HG02759 (cell line): Measurements from ENCODE around the gene ADGRF5.

Experiments used
- ATAC-seq: cut with Tn5 transposase; IDR thresholded peaks from one replicate; pipeline ENCODE4 v1.9.1; 2021; ENCODE audit warnings: mild to moderate bottlenecking, moderate library complexity; ENCODE audit not compliant: unreplicated experiment

Gene ADGRF5, protein sequence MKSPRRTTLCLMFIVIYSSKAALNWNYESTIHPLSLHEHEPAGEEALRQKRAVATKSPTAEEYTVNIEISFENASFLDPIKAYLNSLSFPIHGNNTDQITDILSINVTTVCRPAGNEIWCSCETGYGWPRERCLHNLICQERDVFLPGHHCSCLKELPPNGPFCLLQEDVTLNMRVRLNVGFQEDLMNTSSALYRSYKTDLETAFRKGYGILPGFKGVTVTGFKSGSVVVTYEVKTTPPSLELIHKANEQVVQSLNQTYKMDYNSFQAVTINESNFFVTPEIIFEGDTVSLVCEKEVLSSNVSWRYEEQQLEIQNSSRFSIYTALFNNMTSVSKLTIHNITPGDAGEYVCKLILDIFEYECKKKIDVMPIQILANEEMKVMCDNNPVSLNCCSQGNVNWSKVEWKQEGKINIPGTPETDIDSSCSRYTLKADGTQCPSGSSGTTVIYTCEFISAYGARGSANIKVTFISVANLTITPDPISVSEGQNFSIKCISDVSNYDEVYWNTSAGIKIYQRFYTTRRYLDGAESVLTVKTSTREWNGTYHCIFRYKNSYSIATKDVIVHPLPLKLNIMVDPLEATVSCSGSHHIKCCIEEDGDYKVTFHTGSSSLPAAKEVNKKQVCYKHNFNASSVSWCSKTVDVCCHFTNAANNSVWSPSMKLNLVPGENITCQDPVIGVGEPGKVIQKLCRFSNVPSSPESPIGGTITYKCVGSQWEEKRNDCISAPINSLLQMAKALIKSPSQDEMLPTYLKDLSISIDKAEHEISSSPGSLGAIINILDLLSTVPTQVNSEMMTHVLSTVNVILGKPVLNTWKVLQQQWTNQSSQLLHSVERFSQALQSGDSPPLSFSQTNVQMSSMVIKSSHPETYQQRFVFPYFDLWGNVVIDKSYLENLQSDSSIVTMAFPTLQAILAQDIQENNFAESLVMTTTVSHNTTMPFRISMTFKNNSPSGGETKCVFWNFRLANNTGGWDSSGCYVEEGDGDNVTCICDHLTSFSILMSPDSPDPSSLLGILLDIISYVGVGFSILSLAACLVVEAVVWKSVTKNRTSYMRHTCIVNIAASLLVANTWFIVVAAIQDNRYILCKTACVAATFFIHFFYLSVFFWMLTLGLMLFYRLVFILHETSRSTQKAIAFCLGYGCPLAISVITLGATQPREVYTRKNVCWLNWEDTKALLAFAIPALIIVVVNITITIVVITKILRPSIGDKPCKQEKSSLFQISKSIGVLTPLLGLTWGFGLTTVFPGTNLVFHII (N-terminal part only)

DNA sequence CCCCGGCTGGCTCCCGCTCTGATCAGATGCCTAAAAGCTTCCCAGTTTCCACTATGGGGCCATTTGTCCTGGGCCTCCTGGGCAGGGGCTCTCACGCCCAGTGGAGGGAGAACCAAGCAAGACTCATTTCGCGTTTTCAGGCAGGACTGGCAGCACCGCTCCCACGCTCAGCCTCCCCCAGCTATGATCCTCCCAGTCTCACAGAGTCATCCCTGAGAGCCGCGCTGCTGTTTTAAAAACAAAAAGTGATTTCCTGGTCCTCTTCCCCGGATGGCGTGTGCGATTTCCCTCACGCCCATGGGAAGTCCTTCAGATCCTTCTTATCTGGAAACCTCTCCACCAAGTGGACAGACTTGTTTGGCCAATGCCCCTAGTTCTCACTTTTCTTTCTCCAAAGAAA lies at the start of gene ADGRF5:
ADGRF5 (minus strand) TSS at position 208 of the 400 bp plus-strand sequence. CDS start 15,176 bp downstream, outside the sequence.
- ATAC-seq = no peak

DNA sequence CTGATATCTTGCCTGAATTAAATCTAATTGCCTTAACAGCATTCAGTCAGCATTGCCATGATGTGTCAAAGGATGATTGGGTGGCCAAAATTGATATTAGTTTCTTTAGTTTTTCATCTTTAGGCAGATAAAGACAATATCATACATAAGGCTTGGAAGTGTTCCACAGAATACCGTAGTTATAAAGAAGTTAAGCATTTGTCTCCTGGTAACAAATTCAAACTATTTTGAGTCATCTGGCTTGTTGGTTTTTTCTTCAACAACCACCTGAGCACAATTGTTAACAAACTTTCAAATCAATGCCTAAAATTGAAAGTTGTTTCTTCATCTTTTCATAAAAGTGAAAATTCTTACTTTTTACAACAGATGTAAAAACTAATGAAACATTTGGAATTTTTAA lies 47.5 kb upstream of the ADGRF5 start:
- no peak for ATAC-seq

DNA sequence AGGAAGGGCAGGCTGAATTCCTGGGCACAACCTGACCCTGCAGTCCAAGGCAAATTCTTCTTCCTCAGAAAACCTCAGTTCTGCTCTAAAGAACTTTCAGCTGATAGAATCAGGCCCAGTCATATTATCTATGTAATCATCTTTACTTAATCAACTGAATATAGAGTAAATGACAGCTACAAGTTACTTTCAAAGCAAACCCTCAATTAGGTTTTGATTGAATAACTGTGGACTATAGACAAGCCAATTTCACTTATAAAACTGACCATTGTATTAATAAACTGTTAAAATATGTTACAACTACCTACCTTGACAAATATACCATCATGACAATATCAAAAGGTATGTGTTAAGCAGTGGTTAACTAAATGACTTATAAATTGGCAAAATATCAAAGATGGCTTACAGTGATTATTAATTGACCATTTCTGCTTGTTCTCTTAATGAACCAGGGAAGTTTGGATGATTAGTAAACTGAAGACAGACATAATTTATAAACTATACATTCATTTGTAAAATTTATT lies 46.1 kb upstream of the ADGRF5 start:
- no peak for ATAC-seq

DNA sequence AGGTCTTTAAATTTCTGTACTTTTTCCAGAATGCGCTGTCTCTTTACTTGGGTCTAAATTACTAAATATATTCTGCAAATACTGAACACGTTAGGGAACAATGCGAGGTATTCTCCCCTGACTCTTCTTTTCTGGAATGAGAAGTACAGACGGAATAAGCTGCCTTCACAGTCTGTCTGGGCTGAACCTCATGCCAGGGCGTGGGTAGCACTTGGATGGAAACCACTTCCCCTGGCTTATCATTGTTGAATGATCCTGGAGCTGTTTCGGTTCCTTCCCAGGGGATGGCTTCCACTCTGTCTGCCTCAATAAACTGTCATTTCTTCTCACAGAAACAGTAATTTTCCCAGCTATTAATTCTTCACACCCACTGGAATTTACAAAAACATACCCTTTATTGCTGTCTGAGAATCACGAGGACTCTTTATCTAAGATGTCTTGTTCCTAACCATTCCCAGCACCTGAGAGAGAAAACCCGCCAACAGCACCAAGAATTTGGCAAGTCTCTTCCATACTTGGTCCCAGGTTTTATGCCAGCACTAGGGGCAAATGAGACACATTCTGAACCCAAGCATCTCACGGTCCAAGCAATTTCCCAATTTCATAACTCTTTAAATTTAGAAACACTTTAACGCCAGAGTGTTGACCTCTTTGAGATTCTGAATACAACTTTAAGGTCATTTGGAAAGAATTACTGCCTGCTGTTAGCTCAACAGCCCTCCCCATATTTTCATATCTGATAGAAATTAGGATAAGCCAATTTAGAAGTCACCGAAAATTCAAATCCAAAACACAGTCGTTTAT lies 43.2 kb upstream of the ADGRF5 start:
- ATAC-seq = no peak

DNA sequence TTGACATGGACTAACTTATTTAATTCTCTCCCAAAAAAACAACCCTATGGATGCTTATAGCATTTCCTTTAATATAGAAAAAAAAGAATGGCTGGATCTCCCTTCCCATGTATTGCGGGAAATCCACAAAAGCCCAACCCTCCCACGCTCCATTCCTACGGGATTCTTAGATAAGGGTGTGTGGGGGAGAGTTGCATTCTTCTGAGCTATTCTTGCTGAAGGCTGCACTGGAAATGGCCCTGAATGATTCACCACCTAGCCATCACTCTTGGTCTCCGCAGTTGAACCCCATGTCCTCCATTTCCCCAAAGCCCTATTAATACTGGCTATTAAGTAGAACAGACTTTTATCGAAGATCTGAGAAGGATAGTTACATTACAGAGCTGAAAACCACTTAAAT lies 41.9 kb upstream of the ADGRF5 start:
- ATAC-seq = no peak

DNA sequence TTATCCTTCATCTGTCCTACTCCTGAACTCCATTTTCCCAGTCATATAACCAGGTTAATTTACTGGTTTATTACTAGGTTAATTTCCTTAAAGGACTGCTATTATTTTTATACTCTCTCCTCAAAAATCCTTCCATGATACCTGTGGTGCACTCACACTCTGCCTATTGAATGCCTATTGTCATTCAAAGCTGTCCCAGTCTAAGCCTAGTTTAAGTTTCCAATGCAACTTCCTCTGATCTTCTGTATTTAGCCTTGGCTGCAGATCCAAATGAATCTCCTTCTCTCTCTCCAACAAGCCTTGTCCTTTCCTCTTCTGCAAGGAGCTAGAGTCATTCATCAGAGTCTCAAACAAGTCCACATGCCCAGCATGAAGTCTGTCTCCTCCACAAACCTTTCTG lies 41.3 kb upstream of the ADGRF5 start:
- ATAC-seq = no peak

DNA sequence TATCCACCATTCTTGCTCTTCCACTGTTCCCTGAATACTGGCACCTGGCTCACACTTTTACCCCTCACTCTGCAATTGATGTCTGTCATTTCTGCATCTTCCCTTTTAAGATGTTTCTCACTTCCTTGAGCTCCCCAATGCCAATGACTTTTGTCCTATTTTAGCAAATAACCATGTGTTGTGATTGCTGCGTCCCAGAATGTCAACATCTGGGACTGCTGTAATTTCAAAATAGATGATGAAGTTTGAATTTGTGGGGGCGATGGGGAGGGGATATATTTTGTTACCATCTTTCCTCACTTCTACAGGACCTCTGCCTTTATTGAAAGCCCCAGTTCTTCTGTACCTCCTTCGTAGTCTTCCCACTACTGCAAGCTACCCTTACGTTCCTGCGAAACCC lies 40.0 kb upstream of the ADGRF5 start:
- no peak for ATAC-seq

DNA sequence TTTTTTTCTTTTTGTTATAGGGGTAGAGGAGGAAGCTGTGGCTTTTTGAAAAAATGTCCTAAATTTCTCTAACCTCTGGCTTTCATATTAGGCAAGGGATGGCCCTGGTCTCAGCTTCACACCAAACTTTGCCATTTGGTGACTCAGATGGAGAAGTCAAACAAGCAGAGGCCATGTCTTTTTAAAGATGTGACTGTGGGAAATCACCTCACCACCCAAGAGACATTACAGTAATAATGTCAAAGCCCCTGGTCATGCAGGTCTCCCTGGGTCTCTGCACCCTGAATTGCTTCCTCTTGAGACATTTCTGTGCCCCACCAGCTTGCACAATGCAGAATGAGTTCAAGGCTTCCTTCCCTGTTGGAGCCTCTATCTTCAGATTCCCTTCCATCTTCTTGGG lies 39.5 kb upstream of the ADGRF5 start:
- ATAC-seq = peak; percentile 34

DNA sequence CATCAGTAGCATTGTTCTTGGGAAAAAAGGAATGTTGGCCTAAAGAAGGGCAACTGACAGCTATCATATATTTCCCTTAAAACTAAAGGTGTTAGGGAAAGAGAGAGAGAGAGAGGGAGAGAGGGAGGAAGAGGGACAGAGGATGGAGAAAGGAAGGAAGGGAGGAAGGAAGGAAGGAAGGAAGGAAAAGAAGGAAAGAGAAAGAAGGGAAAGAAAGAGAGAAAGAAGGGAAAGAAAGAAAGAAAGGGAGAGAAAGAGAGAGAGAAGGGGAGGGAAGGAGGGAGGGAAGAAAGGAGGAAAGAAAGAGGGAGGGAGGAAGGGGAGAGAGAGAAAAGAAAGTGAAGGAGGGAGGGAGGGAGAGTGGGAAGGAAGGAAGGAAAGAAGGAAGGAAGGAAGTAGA lies 37.7 kb upstream of the ADGRF5 start:
- no peak for ATAC-seq

DNA sequence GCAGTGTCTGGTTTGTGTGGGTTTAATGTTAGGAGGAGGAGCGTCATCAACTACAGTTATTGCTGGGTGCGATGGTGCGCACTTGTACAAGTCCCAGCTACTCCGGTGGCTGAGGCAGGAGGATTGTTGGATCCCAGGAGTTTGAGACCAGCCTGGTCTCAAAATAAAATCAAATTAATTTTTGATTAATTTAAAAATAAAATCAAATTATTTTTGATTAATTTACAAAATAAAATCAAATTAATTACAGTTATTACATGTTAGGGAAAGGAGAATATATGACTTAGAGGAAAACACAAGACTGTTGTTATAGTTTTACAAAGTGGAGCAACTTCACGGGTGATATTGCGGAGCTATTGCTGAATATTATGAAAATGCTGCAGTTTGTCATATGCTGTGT lies 34.7 kb upstream of the ADGRF5 start:
- no peak for ATAC-seq

DNA sequence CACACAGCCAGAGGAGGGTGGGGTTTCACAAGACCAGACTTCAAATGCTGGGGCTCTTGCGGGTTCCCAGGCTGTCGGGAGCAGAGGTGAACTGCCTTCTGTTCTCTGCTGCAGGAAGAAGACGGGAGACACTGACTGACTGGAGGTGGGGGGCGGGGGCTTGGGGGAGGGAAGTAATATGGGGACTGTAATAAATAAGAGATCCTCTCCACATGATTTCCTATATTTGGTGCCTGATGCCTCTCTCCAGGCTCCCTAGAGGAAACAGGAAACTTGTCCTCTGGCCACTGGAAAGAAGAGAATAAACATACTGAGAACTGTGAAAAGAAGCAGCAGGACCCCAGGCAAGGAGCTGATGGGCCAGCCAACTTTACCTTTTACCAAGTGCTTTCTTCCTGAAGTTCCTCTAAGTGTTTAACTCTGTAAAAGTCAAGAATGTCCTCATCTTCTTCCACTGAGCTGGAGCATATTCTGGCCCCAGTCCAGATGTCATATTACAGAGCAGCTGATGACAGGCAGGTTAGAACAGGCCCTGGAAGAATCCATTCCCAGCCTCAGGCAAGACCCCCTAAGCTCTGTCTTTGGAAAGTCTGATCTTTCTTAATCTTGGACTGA lies 33.2 kb upstream of the ADGRF5 start:
- no peak for ATAC-seq

DNA sequence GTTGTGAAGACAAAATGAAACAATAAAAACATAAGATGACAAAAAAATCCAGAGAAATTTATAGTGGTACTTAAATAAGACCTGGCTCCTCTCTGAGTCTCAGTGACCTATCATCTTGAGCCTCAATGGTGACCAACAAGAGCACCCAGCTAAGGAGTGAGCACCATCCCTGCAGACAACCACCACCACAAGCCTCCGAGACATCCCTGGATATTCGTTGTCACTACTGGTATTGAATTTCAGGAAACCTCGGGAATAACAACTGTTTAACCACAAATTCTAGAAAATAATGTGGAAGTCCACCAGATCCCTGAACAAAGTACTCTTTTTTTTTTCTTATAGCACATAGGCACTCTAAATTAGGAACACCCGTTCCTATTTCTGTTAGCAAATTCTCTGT lies 32.2 kb upstream of the ADGRF5 start:
- ATAC-seq = no peak

DNA sequence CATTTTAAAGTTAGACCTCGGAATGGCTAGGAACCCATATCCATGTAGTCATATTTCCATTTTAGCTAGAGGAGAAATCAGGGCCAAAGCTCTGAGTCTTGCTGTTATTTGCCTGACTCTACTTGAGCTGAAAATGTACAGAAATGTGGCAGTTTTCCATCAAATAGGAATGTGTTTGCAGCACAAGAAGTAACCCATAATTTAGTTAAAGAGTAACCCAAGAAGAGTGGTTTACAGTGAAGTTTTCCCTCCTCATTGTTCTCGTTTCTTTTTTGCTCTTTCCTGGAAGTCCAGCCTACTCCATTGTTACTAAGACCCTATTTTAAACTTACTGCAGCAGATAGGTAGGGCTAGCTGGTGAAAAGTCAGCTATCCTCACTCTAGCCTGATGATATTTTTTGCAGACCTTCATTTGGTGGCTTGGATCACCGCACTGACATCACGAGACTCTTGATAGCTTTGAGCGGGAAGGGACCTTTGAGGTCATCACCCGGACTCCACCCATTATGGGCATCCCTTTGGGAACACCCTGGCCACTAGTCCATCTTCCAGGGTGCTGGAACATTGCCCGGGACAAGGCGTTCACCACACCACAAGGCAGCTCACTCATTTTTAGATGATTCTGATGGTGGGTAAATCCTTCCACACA lies 28.0 kb upstream of the ADGRF5 start:
- no peak for ATAC-seq

DNA sequence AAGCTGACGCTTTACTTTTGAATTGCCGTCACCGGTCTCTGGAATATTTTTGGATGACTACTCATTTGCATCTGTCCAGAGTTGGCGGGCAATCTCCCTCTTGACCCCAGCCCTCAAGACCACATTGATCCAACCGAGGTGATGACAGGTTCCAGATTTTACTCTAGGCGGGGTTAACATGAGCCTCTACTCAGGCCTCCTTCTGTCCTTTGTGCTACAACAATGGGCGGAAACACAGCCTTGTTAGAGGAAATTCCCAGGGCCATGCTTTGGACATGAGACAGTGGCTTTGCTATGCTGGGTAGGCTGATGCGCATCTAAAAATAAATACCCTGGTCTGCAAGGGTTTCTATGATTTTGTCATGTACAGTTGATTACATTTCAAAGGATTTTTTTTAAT lies 27.0 kb upstream of the ADGRF5 start:
- no peak for ATAC-seq

DNA sequence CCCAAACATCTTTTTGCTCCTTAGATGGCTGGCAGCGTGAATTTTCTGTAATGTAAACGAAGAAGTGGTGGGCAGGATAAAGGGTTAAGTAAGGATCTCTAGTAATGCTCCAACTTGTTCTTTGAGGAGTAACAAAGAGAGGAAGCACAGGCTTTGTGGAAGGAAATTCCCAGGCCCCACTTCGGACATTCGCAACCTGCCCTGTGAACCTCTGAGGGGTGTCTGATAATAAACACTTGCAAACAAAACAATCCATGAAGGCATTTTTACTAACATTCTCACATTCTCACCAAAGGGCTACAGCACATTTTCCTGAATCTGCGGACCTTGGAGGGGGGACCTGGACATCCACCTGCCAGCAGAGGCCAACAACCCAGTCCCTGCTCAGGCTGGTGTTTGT lies 25.8 kb upstream of the ADGRF5 start:
- no peak for ATAC-seq

DNA sequence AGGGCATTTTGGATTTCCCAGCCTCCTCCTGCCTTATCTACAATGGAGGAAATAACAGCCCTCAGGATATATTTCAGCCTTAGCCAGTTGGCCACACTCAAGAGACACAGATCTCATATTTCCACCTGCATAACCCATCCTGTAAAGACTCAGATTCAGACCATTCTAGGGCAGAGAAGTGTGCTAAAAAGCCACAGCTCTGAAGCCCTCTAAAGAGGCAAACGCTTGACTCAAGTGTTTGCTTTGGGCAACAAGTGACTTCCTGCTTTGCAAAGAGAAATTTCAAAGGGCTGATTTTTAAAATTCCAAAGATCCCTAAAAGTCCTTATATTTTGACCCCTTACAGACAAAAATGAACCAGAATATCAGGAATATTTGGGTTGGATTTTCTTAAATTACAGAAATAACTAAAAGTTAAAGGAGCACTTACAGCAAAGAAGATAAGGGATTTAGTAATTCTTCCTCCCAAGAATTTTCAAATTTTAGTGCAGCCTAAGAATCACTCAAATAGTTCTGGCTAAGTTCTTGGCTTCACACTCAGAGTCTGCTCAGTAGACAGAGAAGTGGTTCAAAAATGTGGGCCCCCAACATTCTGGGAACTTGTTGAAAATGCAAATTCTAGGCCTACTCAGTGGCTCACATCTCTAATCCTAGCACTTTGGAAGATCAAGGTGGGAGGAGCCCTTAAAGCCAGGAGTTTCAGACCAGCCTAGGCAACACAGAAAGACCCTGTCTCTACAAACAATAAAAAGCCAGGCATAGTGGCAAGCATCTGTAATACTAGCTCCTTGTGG lies 18.9 kb upstream of the ADGRF5 start:
- no peak for ATAC-seq

DNA sequence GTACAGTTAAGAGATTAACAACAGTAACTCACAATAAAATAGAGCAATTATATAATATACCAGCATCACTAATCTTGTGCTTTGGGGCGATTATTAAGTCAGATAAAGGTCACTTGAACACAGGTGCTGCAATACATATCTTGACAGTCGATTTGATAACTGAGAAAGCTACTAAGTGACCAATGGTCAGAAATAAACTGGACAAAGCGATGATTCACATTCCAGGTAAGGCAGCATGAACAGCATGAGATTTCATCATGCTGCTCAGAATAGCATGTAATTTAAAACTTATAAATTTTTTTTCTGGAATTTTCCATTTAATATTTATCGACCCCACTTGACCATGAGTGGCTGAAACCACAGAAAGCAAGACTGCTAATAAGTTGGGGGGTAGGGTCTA lies 15.9 kb upstream of the ADGRF5 start:
- ATAC-seq = no peak

DNA sequence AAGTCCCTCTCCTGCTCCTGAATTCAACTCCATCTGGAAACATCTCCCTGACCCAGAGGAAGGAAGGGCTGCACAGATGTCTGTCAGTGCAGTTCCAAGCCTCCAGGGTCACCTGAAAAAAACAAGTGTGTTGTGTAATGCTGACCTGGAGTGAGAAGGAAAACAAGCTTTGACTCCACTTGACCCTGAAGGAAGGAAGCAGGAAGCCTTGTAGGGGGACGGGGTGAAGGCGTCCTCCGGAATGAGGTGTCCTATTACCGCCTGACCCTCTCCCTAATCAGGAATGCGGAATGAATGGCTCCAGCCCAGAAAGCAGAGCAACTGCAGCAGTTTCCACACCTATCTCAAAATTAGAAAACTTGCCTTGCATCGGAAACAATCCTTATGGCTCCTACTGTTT lies 13.9 kb upstream of the ADGRF5 start:
- no peak for ATAC-seq

DNA sequence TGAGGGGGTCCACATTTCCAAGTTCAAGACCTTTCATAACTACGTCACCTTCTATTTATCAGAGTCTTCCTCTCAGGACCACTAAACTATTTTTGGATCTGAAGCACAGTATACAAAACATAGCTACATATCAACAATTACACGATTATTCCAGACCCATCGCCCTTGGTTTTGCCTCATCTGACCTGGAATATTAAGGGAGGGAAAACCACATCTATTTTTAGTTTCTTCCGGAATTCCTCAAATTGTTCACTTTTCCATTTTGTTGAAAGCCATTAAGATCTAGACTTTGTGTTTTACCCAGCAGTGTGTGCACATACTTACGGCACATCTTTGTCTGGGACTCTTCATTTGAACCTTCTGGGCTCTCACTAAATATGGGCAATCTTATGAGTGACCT lies 12.0 kb upstream of the ADGRF5 start:
- ATAC-seq = no peak
